Heart right ventricle (tissue), 16 donors: ENCODE results near the gene GPR162. TPM values are rescaled to one million over a fixed set of nuclear protein-coding genes. Genes with fewer than 3 reads are reported as not detected.

ENCODE experiments used
- ATAC-seq, 8 donors: fragments of 200-7000 bp; cut with Tn5 transposase; one replicate each; pipeline ENCODE4 v1.9.1; 2020; ENCODE audit warnings: mild to moderate bottlenecking in 8 of 8, moderate library complexity in 8 of 8, moderate number of reproducible peaks in 1 of 8
- DNase-seq, 2 donors: peaks; one replicate each; pipeline ENCODE4 v3.0.0-alpha.2; 2020
- H3K27ac ChIP-seq, 10 donors: fragments of 200-600 bp; sonication (generic) in 2 of 10; one replicate each; pipeline versions ENCODE4 v1.5.0 to v1.8.0; 2020 to 2022; ENCODE audit warnings: mild to moderate bottlenecking in 3 of 10
- H3K27me3 ChIP-seq, 7 donors: fragments of 200-600 bp; one replicate each; pipeline ENCODE4 v1.8.0; 2021 to 2022; ENCODE audit warnings: mild to moderate bottlenecking in 2 of 7
- H3K36me3 ChIP-seq, 9 donors: fragments of 200-600 bp; sonication (generic) in 1 of 9; one replicate each; pipeline versions ENCODE4 v1.5.0 to v1.8.0; 2020 to 2022; ENCODE audit warnings: mild to moderate bottlenecking in 2 of 9
- H3K4me1 ChIP-seq, 9 donors: fragments of 200-600 bp; sonication (generic) in 1 of 9; one replicate each; pipeline versions ENCODE4 v1.5.0 to v1.8.0; 2020 to 2022; ENCODE audit warnings: mild to moderate bottlenecking in 4 of 9
- H3K4me3 ChIP-seq, 10 donors: fragments of 200-600 bp; sonication (generic) in 2 of 10; one replicate each; pipeline versions ENCODE4 v1.5.0 to v1.8.0; 2020 to 2022; ENCODE audit warnings: mild to moderate bottlenecking in 7 of 10, moderate library complexity in 2 of 10
- H3K9me3 ChIP-seq, 11 donors: fragments of 200-600 bp in 10 of 11; sonication (generic) in 2 of 11; one replicate each; pipeline versions ENCODE4 v1.5.0 to v1.8.0; 2013 to 2022; ENCODE audit warnings: mild to moderate bottlenecking in 2 of 11, control low read depth in 1 of 11, moderate library complexity in 1 of 11
- WGBS, 2 donors: extraction: QIAGEN DNeasy Blood & Tissue Kit; methylation state at CpG; one replicate each; pipeline ENCODE4 v1.1.7; 2013; ENCODE audit warnings: inconsistent platforms in 1 of 2; 5-methylcytosine and 5-hydroxymethylcytosine counted together
- intact Hi-C, 10 donors: fragments of 100-400 bp; cut with DNase I; formaldehyde crosslinking; loops; one replicate each; pipeline versions ENCODE4 v1.11.1 to v1.14.2; 2022
- polyA plus RNA-seq, 2 donors: library from polyadenylated mRNA; stranded (reverse); fragments of 200-250 nt; gene quantifications; one replicate each; pipeline ENCODE4 v1.2.3, GENCODE V29; 2013
- total RNA-seq, 10 donors: library from RNA; stranded (reverse); fragmentation: NEBNext Ultra II Directional in 3 of 10; extraction: Animal tissue kit (Norgen Biotek cat#: 25700) in 3 of 10; gene quantifications; one replicate each; pipeline versions ENCODE4 v1.2.1 to v1.2.4, GENCODE V29; 2021 to 2023
- TF ChIP-seq, protein P1 (sequence below), 9 donors: fragments of 200-600 bp; sonication (generic) in 2 of 9; IDR thresholded peaks; one replicate each; pipeline versions ENCODE4 v1.5.0 to v1.8.0; 2021 to 2022; ENCODE audit warnings: antibody characterized with exemption in 9 of 9, mild to moderate bottlenecking in 5 of 9, moderate library complexity in 1 of 9
- donor health status: Arrhythmogenic right ventricular cardiomyopathy.
- donor health status: ischemic (EF 13 %, LVEDD 7.1; RV severe dilation, severe dysfunction).
- donor health status: healthy with polysubstance abuse.
- donor health status: DM: no; HTN: yes; CAD: no.
- donor health status: DM: no; HTN: no; CAD: no.
- donor health status: ischemic (EF 25% LVEDD 6.9; RV normal size, moderate dysfunction).
- donor health status: ischemic (EF 25% LVEDD 5.7; RV mildly dilated, moderate dysfunction).
- donor health status: healthy.
- donor health status: DM: yes; HTN: yes; CAD: no.
- donor health status: Ischemic cardiomyopathy.
- donor health status: ischemic (EF 35%, LVEDD 5.7; RV mildly dilated, moderate dysfunction).
- donor health status: nonischemic (EF 11% LVEDD 7.7; RV severe dilation, severe dysfunction).
- donor health status: DM: yes; HTN: yes; CAD: no.
- donor health status: PGD.
- donor health status: ischemic (EF 29% LVEDD 5.4; RV normal size, mild dysfunction).
- donor health status: nonischemic (EF 23%, LVEDD 6.1; RV moderate dilation, normal function).

GPR162 gene
- total and polyA plus RNA-seq, 12 donors, result 1.8 to 16.8 (median 4.2) TPM

DNA sequence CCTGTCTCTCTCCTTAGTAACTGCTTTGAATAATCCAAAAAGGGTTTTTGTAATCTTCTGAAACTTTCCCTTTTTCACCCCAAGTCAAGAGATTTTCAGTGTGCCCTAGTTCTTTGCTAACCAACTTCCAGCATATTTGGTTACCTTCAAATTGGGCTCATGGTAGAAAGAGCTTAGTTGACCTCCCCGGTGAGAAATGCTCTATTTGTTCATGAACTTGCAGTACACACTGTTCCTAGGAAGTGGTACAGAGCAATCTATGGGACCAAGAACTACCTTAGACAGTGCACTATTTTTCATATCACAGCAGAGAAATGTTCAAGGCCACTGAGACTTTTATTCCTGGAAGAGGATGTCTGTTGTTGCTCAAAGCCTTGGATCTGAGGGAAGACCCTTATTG is 32.0 kb downstream of the GPR162 start:
- ATAC-seq, result no peak
- Histone ChIP-seq H3K36me3 (peaks cover 1 to 54% (median 31%) of the 10 kb centered on the region in 9 donors), H3K4me1 (peaks cover 3 to 26% (median 16%) of the 10 kb centered on the region in 9 donors), H3K9me3 (no peaks in the 10 kb centered on the region), H3K27me3 (no peaks in the 10 kb centered on the region), H3K27ac (peak overlapping the region in 2 of 10 donors; percentile 93 to 94), H3K4me3 (peak overlapping the region in 1 of 10 donors; percentile 93)
- intact Hi-C loops, result no loop called here
- 43 to 81% methylated on average over 1 of the region's 1 CpG for WGBS, 2 donors
- TF ChIP-seq, protein P1, sequence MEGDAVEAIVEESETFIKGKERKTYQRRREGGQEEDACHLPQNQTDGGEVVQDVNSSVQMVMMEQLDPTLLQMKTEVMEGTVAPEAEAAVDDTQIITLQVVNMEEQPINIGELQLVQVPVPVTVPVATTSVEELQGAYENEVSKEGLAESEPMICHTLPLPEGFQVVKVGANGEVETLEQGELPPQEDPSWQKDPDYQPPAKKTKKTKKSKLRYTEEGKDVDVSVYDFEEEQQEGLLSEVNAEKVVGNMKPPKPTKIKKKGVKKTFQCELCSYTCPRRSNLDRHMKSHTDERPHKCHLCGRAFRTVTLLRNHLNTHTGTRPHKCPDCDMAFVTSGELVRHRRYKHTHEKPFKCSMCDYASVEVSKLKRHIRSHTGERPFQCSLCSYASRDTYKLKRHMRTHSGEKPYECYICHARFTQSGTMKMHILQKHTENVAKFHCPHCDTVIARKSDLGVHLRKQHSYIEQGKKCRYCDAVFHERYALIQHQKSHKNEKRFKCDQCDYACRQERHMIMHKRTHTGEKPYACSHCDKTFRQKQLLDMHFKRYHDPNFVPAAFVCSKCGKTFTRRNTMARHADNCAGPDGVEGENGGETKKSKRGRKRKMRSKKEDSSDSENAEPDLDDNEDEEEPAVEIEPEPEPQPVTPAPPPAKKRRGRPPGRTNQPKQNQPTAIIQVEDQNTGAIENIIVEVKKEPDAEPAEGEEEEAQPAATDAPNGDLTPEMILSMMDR (IDR thresholded peaks at IDR 0.05), result no peak
- DNase-seq, result no peak

DNA sequence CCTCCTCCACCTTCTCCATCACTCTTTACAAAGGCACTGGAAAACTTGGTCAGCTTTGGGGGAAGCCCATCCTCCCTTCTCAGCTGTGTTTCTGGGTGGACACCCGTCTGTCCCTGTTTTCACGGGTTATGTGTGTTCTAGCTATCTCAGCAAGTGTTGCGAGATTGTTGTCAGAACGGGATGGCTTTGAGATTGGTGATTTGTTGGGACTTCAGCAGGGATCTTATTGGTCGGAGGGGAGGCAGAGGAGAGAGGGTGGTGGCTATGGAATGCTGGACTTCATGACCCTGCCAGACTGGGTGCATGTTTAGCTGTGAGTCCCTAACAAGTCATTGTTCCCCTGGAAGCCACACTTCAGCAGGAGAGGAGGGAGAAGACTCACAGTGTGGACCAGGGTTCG is 32.4 kb downstream of the GPR162 start:
- ATAC-seq (no peak), DNase-seq (no peak)
- Histone ChIP-seq H3K9me3 (no peaks in the 10 kb centered on the region), H3K27me3 (no peaks in the 10 kb centered on the region), H3K36me3 (peaks cover 5 to 54% (median 35%) of the 10 kb centered on the region in 9 donors), H3K4me1 (peaks cover 3 to 26% (median 16%) of the 10 kb centered on the region in 9 donors), H3K27ac (no peak overlapping the region), H3K4me3 (no peak overlapping the region)
- intact Hi-C loops, result no loop called here
- TF ChIP-seq, protein P1 (IDR thresholded peaks at IDR 0.05), result no peak
- 75 to 80% methylated on average over 6 of the region's 6 CpGs for WGBS, 2 donors

DNA sequence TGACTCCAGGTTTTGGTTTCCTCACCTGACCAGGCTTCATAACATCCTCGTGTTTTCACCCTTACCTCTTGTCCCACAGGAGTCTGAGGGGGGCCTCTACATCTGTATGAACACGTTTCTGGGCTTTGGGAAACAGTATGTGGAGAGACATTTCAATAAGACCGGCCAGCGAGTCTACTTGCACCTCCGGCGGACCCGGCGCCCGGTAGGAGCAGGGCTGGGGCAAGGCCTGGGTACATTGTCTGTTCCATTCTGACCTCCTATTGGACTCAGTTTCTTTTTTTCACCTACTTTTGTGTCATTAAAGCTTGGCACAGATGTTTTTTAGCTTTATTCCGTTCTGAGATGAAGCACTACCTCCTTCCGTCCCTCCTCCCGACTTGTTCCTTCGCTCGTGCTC is 33.7 kb downstream of the GPR162 start:
- intact Hi-C loops, result no loop called here
- Histone ChIP-seq H3K27ac (no peak overlapping the region), H3K4me1 (peaks cover 3 to 25% (median 16%) of the 10 kb centered on the region in 9 donors), H3K9me3 (no peaks in the 10 kb centered on the region), H3K4me3 (no peak overlapping the region), H3K27me3 (no peaks in the 10 kb centered on the region), H3K36me3 (peaks cover 5 to 56% (median 47%) of the 10 kb centered on the region in 9 donors)
- no peak for ATAC-seq
- TF ChIP-seq, protein P1 (IDR thresholded peaks at IDR 0.05), result no peak
- DNase-seq, result no peak
- 92% methylated on average over 14 of the region's 14 CpGs for WGBS, 2 donors

DNA sequence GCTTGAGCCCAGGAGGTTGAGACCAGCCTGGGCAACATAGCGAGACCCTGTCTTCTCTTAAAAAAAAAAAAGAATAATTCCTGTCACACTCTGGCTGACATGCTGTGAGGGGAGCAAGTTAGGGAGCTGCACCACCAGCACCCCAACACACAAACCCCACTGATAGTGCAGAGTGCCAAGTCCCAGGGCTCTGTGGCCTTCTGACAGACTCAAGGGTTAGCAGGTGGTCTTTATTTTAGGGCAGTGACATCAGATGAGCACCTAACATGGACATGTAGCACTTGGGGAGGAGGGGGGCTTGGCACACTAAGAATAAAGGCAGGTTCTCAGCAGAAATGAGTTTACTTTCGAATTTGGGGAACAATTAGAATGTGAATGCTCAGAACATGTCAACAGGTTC is 37.2 kb downstream of the GPR162 start:
- H3K36me3 ChIP-seq, result peaks cover 5 to 89% (median 79%) of the 10 kb centered on the region in 9 donors
- no peak for ATAC-seq
- intact Hi-C loops, result no loop called here
- no peak overlapping the region for H3K27ac ChIP-seq
- 92 to 100% methylated on average over 2 of the region's 2 CpGs for WGBS, 2 donors
- H3K4me1 ChIP-seq, result peaks cover 0 to 4% (median under 1%) of the 10 kb centered on the region in 9 donors
- H3K9me3 ChIP-seq, result no peaks in the 10 kb centered on the region
- no peak for DNase-seq
- no peak overlapping the region for H3K4me3 ChIP-seq
- no peaks in the 10 kb centered on the region for H3K27me3 ChIP-seq
- TF ChIP-seq, protein P1 (IDR thresholded peaks at IDR 0.05), result no peak
